Kasumi-1 (cell line): ENCODE results near the gene TOX2.

ENCODE experiments used
- DNase-seq, 2 experiments: peaks; one replicate each; lab custom pipeline; 2025; lab: John Stamatoyannopoulos, UW

TOX2 gene

GRCh38 chr20:43916073-43916880, 1.6 kb downstream of the TOX2 start:
- DNase-seq: no peak

GRCh38 chr20:43916881-43917371, 2.3 kb downstream of the TOX2 start:
- no peak for DNase-seq

GRCh38 chr20:43917380-43917779, 2.7 kb downstream of the TOX2 start:
- no peak for DNase-seq

GRCh38 chr20:43919686-43920403, 5.2 kb downstream of the TOX2 start:
- DNase-seq: no peak

GRCh38 chr20:43920797-43921196, 6.1 kb downstream of the TOX2 start:
- no peak for DNase-seq

- no peak for DNase-seq
Measured at GRCh38 chr20:43921227-43921780, 6.7 kb downstream of the TOX2 start.

GRCh38 chr20:43922614-43923013, 8.0 kb downstream of the TOX2 start:
- DNase-seq: no peak

GRCh38 chr20:43923322-43923721, 8.7 kb downstream of the TOX2 start:
- DNase-seq: no peak

GRCh38 chr20:43923917-43924316, 9.3 kb downstream of the TOX2 start:
- no peak for DNase-seq

GRCh38 chr20:43925215-43925614, 10.6 kb downstream of the TOX2 start:
- DNase-seq: no peak

- DNase-seq: peak; percentile 15 to 30
Measured at GRCh38 chr20:43925801-43926200, 11.1 kb downstream of the TOX2 start.

GRCh38 chr20:43926287-43927050, 11.8 kb downstream of the TOX2 start:
- no peak for DNase-seq

GRCh38 chr20:43931976-43932375, 17.3 kb downstream of the TOX2 start:
- DNase-seq: no peak

- no peak for DNase-seq
Measured at GRCh38 chr20:43934833-43935232, 20.2 kb downstream of the TOX2 start.

GRCh38 chr20:43936104-43936770, 21.6 kb downstream of the TOX2 start:
- no peak for DNase-seq

- DNase-seq: no peak
Measured at GRCh38 chr20:43936805-43937204, 22.2 kb downstream of the TOX2 start.

GRCh38 chr20:43937591-43937990, 22.9 kb downstream of the TOX2 start:
- no peak for DNase-seq

- DNase-seq: no peak
Measured at GRCh38 chr20:43938017-43938655, 23.5 kb downstream of the TOX2 start.

- peak; percentile 63 to 69 for DNase-seq
Measured at GRCh38 chr20:43938932-43939761, 24.5 kb downstream of the TOX2 start.

GRCh38 chr20:43939762-43940121, 25.1 kb downstream of the TOX2 start:
- DNase-seq: no peak
